Head of caudate nucleus (tissue), 42 donors: Measurements from ENCODE around the gene ITPR3.

Experiments used
- DNase-seq, 42 donors: peaks; one replicate each; pipeline versions ENCODE4 v3.0.0 to v3.0.0-alpha.2; 2020 to 2021; ENCODE audit warnings: mixed read lengths in 7 of 42
- intact Hi-C: fragments of 100-400 bp; cut with DNase I; formaldehyde crosslinking; loops from one replicate; pipeline ENCODE4 v1.15.0; 2022

Gene ITPR3

DNA sequence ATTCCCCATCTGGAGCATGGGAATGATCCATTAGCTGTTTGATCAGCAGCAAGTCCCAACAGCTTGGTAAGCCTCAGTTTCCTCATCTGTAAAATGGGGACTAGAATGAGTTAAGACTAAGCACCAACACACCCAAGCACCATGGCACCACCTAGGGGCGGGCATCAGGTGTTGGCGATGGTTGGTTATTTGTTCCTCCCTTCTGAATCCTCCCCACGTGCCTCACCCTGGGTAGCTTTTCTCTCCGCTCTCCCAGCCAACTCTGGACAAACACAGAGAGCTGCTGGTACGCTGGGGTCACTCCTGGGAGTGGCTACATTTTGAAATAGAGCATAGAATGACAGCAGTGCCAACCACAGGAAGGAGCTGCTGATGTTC is 13.3 kb upstream of the ITPR3 start:
- intact Hi-C loops: no loop called here
- DNase-seq: no peak

DNA sequence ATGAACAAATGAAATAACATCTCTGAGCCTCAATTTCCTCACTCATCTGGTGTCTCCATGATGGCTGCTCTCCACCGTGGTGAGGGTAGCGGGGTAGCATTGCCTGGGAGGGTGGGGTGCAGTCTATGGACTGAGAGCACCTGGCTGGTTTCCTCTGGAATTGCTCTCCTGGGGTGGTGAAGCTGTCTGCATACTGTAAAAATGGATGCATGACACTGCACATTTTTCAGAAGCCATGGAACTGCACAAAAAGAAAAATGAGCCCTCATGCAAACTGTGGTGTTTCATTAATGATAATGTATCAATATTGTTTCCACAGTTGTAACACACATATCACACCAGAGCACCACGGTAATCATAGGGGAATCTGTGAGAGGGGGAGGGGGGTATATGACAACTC is 12.1 kb upstream of the ITPR3 start:
- intact Hi-C loops: no loop called here
- DNase-seq: no peak

DNA sequence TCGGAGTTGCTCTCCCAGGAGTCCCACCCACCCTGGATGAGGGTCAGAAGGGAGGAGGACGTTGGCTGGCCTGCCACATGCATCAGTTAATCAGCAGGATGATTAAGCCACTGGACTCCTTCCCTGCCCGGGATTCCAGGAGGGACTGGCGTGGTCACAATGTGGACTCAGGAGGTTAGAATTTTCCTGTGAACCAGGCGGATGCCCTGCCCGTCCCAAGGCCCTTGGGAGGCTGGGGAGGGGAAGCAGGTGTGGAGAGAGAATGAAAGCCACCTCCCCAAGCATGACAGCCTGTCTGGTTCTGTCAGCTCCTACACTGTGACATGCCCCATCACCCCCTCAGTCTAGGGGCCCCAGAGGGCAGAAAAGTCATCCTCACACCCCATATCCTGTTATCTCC is 11.6 kb upstream of the ITPR3 start:
- intact Hi-C loops: no loop called here

GRCh38 chr6:33610067-33610466 is 11.1 kb upstream of the ITPR3 start:
- DNase-seq: no peak
- intact Hi-C loops: no loop called here

More for the DNA sequence above, 11.6 kb upstream of the ITPR3 start:
- no peak for DNase-seq

DNA sequence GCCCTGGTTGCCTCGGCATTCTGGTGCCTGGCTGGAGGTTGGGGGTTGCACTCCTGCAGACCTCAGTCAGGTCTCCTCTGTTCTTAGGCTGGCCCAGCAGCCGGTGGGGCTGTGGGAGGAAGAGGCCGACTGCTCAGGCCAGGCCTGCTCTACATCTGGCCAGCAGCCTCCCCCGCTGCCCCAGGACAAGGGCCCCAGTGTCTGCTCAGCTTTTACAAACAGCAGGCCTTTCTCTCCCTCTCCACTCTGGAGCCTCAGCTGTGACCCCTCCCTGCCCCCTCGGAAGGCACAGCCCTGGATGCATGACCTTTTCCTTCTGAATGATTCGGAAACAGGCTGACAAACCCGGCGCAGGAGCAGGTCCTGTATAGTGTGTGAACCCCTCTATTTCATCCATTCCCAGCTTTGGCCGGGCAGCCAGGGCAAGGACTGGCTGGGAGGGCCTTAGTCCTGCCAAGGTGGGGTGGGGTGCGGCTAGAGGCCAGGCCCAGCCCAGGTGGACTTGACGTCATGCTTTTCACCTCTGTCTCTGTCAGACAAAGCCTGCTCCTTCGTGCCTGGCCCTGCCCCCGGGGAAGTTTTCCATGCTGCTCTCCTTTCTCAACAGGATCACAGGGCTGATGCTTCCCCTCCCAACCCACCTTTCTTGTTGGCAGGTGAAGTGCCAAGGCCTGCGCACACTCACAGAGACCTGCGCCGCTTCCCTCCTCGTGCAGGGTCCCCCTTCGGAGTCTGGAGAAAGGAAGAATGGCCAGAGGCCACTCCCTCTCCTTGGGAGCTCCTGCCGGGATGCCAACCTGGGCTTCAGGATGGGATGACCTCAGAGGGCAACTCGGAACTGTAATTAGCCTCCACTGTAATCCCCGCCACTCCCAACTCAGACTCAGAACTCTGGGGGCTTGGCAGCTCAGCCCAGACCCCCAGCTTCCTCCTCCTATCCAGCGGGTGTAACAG is 10.1 kb upstream of the ITPR3 start:
- peak in 41 of 42 donors; percentile 59 to 89 (median 79) for DNase-seq
- intact Hi-C loops: no loop called here

DNA sequence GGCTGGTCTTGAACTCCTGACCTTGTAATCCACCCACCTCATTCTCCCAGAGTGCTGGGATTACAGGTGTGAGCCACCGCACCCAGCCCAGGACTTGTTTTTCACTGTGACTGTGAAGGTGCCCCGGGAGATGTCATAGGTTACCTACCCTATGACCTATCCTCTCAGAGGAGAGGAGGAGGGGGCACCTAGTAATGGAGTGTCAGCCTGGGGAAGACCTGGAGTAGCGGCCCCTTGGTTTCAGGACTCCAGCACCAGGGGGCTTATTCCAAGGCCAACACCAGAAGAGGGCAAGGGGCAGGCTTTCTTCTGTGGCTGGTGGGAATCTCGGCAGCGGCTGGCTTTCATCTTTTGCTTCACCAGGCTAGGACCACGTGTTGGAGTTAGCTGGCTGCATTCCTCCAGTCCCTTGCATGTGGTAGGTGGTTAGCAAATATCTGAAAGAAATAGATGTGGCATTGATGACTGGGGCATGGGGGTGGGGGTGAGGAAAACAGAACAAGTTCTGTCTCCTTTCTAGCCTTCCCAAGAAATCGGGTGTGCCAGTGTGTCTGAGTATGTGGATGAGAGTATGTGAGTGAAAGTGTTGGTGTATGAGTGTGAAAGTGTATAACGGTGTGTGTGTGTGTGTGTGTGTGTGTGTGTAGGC is 7.9 kb upstream of the ITPR3 start:
- DNase-seq: no peak
- intact Hi-C loops: no loop called here

DNA sequence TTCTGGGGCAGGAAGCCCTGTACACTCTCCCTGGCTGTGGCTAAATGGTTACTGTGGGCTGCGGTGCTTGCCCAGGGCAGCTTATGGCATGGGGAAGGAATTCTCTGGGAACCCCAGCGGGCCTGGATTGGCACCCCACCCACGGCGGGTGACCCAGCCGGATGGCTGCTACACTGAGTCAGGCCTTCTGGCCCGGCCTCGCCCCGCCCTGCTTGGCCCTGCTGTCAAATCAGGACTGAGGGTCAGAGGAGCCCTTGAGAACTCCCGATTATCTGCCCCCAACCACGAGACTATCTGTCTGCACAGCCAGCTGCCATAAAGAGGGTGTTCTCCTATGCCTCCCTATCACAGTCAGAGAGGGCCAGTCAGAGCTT is 7.3 kb upstream of the ITPR3 start:
- no peak for DNase-seq
- intact Hi-C loops: no loop called here

DNA sequence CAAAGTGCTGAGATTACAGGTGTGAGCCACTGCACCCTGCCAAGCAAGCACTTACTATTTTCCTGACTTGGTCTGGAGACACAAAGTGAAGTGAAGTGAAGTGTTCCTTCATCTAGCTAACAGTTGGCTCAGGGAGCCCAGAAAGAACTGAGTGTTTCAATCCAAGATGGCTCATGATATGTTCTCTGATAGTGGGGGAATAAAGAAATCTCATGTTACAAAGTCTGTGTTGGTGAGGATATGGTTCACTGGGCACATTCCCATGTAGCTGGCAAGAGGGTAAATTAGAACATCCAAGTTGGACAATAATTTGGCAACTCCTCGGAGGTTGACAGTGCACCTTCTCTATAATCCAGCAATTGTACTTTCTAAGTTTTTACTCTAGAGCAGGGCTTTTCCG is 5.0 kb upstream of the ITPR3 start:
- intact Hi-C loops: no loop called here
- no peak for DNase-seq

DNA sequence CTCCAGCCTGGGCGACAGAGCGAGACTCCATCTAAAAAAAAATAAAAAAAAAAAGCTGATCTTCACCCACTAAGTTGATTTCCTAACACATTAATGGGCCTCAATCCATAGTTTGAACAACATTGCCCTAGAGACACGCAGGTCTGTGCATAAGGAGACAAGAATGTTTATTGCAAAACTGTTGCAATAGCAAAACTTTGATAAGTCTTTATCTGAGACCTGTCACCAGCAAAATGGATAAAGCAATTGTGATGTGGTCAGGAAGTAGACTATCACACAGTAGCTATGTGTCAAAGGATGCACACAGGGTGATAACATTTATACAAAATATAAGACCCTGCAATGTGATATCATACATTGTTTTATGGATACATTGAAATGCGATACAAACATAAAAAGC is 4.2 kb upstream of the ITPR3 start:
- intact Hi-C loops: no loop called here

GRCh38 chr6:33619166-33619840 is 1.8 kb upstream of the ITPR3 start:
- intact Hi-C loops: no loop called here
- no peak for DNase-seq

More for the DNA sequence above, 4.2 kb upstream of the ITPR3 start:
- no peak for DNase-seq

GRCh38 chr6:33620158-33620855 is 815 bp upstream of the ITPR3 start:
- no peak for DNase-seq
- intact Hi-C loops: no loop called here

DNA sequence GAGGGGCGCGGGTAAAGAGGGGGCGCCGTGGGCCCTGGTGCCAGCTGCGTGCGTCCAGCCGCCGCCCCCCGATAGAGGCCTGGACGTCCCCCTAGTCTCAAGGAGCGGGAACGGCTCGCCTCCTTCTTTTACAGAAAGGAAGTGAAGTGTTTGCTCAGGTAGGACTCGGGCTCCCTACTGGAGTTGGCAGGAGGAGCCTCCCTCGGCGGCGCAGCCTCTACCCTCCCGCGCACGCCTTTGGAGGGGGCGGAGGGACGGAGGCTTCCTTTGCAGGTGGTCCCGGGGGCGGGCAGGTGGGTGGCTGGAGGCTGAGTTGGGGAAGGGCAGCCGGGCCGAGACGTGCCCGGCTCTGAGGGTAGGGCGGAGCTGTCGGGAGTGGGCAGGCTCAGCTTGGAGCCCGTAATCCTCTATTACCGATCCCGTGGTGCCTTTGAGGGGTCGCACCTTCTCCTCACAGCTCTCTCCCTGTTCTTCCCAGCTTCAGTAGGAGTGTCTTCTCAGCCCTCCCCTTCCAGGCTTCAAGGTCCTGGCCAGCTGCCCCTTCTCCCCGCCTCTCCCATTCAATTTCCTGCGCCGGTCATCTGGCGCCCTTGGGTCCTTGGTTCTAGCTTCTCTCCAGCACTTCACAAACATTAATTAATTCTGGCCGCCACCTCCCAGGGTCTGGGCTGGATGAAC is 728 bp downstream of the ITPR3 start:
- no peak for DNase-seq
- intact Hi-C loops: no loop called here

GRCh38 chr6:33622456-33623431 is 1.6 kb downstream of the ITPR3 start:
- no peak for DNase-seq
- intact Hi-C loops: no loop called here

DNA sequence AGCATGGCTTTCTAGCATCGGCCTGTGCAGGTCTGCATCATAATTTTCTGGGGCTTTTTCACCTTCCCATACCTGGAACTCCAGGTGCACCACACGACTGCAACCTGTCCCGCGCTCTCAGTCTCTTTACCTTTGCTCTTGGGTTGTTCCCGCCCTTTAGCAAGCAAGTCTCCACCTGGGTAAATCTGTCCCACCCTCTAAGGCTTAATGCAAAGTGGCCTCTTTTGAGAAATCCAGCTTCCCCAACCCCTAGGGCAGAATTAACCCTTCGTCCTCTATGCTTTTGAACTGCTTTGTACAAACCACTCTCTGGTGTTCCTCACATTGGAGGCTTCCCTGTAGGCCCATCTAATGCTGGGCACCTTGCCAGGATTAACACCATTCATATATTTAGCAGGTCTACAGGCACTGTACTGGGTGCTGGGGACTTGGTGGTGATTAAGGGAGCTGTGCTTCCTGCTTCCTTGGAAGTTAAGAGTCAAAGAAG is 2.8 kb downstream of the ITPR3 start:
- intact Hi-C loops: no loop called here
- DNase-seq: no peak

DNA sequence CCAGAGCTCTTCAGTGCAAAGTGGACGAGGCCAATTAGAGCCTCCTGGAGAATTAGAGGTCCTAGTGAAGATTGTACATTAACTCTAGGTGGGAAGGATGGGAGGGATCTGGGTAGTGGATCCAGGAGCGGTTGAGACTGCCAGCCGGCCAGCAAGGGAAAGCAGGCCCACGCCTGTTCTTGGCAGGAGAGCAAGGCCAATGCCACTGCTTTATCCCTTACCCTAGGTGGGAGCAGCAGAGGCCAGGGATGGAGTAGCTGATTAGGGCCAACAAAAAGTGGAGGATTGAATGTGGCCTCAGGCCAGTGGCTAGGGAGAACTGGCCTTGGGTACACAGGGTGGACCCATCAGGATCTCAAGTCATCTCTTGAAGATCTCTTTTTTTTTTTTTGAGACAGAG is 3.7 kb downstream of the ITPR3 start:
- intact Hi-C loops: no loop called here
- no peak for DNase-seq

- intact Hi-C loops: no loop called here
- DNase-seq: peak in 1 of 42 donors; percentile 5
Observed at GRCh38 chr6:33627876-33628275, 6.8 kb downstream of the ITPR3 start.

GRCh38 chr6:33628401-33628964 is 7.4 kb downstream of the ITPR3 start:
- intact Hi-C loops: no loop called here
- DNase-seq: no peak
